Gastrocnemius medialis (tissue), 4 donors: Measurements from ENCODE around the gene RALGAPA1.

Experiments used
- CTCF ChIP-seq, 5 experiments: fragments of 450-650 bp in 3 of 5; fragments of 200-600 bp in 2 of 5; sonication (generic) in 2 of 5; IDR thresholded peaks in 4 of 5; conservative IDR thresholded peaks in 1 of 5; 1 replicate in 4 of 5; 2 replicates in 1 of 5; pipeline ENCODE4 v1.5.1; 2016 to 2019; ENCODE audit warnings: antibody characterized with exemption in 5 of 5, mild to moderate bottlenecking in 3 of 5, moderate library complexity in 3 of 5
- POLR2A ChIP-seq, 2 donors: fragments of 450-650 bp; IDR thresholded peaks; one replicate each; pipeline ENCODE4 v1.6.1; 2017; ENCODE audit warnings: antibody characterized with exemption in 2 of 2, mild to moderate bottlenecking in 2 of 2, moderate library complexity in 2 of 2

- TF ChIP-seq CTCF (IDR thresholded peaks at IDR 0.05 in 4 of 5, conservative IDR thresholded peaks at IDR 0.05 in 1 of 5) (no peak), POLR2A (IDR thresholded peaks at IDR 0.05) (no peak)
These were observed 1.7 kb downstream of the RALGAPA1 start for GRCh38 chr14:35807131-35807961.
